Epithelial cell of proximal tubule (primary cell): Measurements from ENCODE around the gene ACACB. TPM values are rescaled to one million over a fixed set of nuclear protein-coding genes. Genes with fewer than 3 reads are reported as not detected.

Experiments
- DNase-seq: peaks from one replicate; pipeline ENCODE4 v3.0.0-alpha.2; 2011; ENCODE audit warnings: low read depth
- H3K4me3 ChIP-seq: 2 replicates; pipeline ENCODE4 v1.5.1; 2011; ENCODE audit warnings: low read depth, mild to moderate bottlenecking, low read length
- CTCF ChIP-seq: conservative IDR thresholded peaks from 2 replicates; pipeline ENCODE4 v1.5.1; 2012; ENCODE audit warnings: low read depth, mild to moderate bottlenecking, low read length
- total RNA-seq: library from RNA; depleted of rRNA; stranded (reverse); fragments of >200 nt; gene quantifications from 2 replicates; pipeline ENCODE4 v1.2.3, GENCODE V29; 2015

The ACACB gene
- total RNA-seq, 1 donor from 2014 or later = 26.5 TPM

GRCh38 chr12:109234012-109234411, 117.6 kb downstream of the ACACB start:
- TF ChIP-seq CTCF = no peak
- H3K4me3 ChIP-seq = no peak overlapping the region
- DNase-seq = no peak

GRCh38 chr12:109236257-109236656, 119.9 kb downstream of the ACACB start:
- H3K4me3 ChIP-seq = no peak overlapping the region
- no peak for DNase-seq
- TF ChIP-seq CTCF = no peak

- no peak for DNase-seq
- no peak overlapping the region for H3K4me3 ChIP-seq
- TF ChIP-seq CTCF = no peak
Measured at GRCh38 chr12:109239179-109239578, 122.8 kb downstream of the ACACB start.

- no peak for TF ChIP-seq CTCF
- no peak overlapping the region for H3K4me3 ChIP-seq
- DNase-seq = no peak
Measured at GRCh38 chr12:109239691-109240090, 123.3 kb downstream of the ACACB start.

- no peak for TF ChIP-seq CTCF
- DNase-seq = no peak
- H3K4me3 ChIP-seq = no peak overlapping the region
Measured at GRCh38 chr12:109240365-109240764, 124.0 kb downstream of the ACACB start.

- no peak for TF ChIP-seq CTCF
- DNase-seq = no peak
- no peak overlapping the region for H3K4me3 ChIP-seq
Measured at GRCh38 chr12:109241936-109242335, 125.5 kb downstream of the ACACB start.

- no peak for TF ChIP-seq CTCF
- no peak for DNase-seq
- no peak overlapping the region for H3K4me3 ChIP-seq
Measured at GRCh38 chr12:109244073-109244472, 127.7 kb downstream of the ACACB start.
